PC-3 (cell line): ENCODE results near the gene ELK3. TPM values are rescaled to one million over a fixed set of nuclear protein-coding genes. Genes with fewer than 3 reads are reported as not detected.

ENCODE experiments used
- ATAC-seq: fragments of 200-7000 bp; cut with Tn5 transposase; 2 replicates; pipeline ENCODE4 v1.9.1; 2020; ENCODE audit warnings: mild to moderate bottlenecking, moderate library complexity
- BruUV-seq: library from RNA; stranded (reverse); fragments of 400-500 nt; replicated peaks from 2 replicates; lab custom pipeline; 2021; lab: Mats Ljungman, UMichigan
- CTCF ChIA-PET: fragments of 300-600 bp; sonication (Branson Sonifier 250); formaldehyde crosslinking; loops from one replicate; lab custom pipeline; 2022; ENCODE audit warnings: antibody characterized with exemption; lab: Charles Lee
- POLR2A ChIA-PET: fragments of 300-600 bp; sonication (Branson Sonifier 250); formaldehyde crosslinking; loops from one replicate; lab custom pipeline; 2022; ENCODE audit warnings: antibody characterized with exemption; ENCODE audit not compliant: unreplicated experiment; lab: Charles Lee
- DNase-seq: peaks from one replicate; pipeline ENCODE4 v3.0.0-alpha.2; 2015
- H2AFZ ChIP-seq: fragments of 300-600 bp; sonication (generic); 2 replicates; pipeline ENCODE4 v1.6.0; 2016; ENCODE audit warnings: antibody characterized with exemption, low read length
- H3F3A ChIP-seq: fragments of 300-600 bp; sonication (generic); one replicate; pipeline ENCODE4 v1.6.0; 2017; ENCODE audit warnings: antibody characterized with exemption, low read length, control low read depth, mild to moderate bottlenecking; ENCODE audit not compliant: unreplicated experiment
- H3K27ac ChIP-seq: fragments of 300-600 bp; sonication (generic); 2 replicates; pipeline ENCODE4 v1.5.1; 2016; ENCODE audit warnings: mild to moderate bottlenecking, low read length
- H3K27me3 ChIP-seq: fragments of 300-600 bp; sonication (generic); 2 replicates; pipeline ENCODE4 v1.6.1; 2016; ENCODE audit warnings: low read length, mixed read lengths
- H3K36me3 ChIP-seq: fragments of 300-600 bp; sonication (generic); 2 replicates; pipeline ENCODE4 v1.6.1; 2016; ENCODE audit warnings: low read depth, mixed run types, low read length, mixed read lengths
- H3K4me1 ChIP-seq: fragments of 300-600 bp; sonication (generic); 2 replicates; pipeline ENCODE4 v1.5.1; 2016; ENCODE audit warnings: low read length; ENCODE audit not compliant: insufficient read depth
- H3K4me2 ChIP-seq: fragments of 300-600 bp; sonication (generic); 2 replicates; pipeline ENCODE4 v1.6.0; 2016; ENCODE audit warnings: low read length
- H3K4me3 ChIP-seq: fragments of 300-600 bp; sonication (generic); 2 replicates; pipeline ENCODE4 v1.5.1; 2016; ENCODE audit warnings: mild to moderate bottlenecking, low read length, mixed read lengths
- H3K79me2 ChIP-seq: fragments of 300-600 bp; sonication (generic); 2 replicates; pipeline ENCODE4 v1.6.1; 2017; ENCODE audit warnings: low read length, mixed read lengths
- H3K9ac ChIP-seq: fragments of 300-600 bp; sonication (generic); 2 replicates; pipeline ENCODE4 v1.6.0; 2016; ENCODE audit warnings: mild to moderate bottlenecking, low read length
- H3K9me2 ChIP-seq: fragments of 300-600 bp; sonication (generic); replicated peaks from 2 replicates; pipeline ENCODE4 v1.6.1; 2016; ENCODE audit warnings: mixed run types, low read length, mixed read lengths
- H3K9me3 ChIP-seq: fragments of 300-600 bp; sonication (generic); 2 replicates; pipeline ENCODE4 v1.6.1; 2016; ENCODE audit warnings: low read length, mixed read lengths
- H4K20me1 ChIP-seq: fragments of 300-600 bp; sonication (generic); 2 replicates; pipeline ENCODE4 v1.6.1; 2016; ENCODE audit warnings: low read length, mixed read lengths
- EZH2 ChIP-seq: fragments of 300-600 bp; sonication (generic); IDR thresholded peaks from one replicate; pipeline ENCODE4 v1.6.1; 2017; ENCODE audit warnings: antibody characterized with exemption, mild to moderate bottlenecking, low read length; ENCODE audit not compliant: unreplicated experiment
- EZH2phosphoT487 ChIP-seq: fragments of 300-600 bp; sonication (generic); IDR thresholded peaks from 2 replicates; pipeline ENCODE4 v1.6.1; 2018; ENCODE audit warnings: mild to moderate bottlenecking, antibody characterized with exemption, low read length, borderline replicate concordance
- intact Hi-C: fragments of 100-400 bp; cut with micrococcal nuclease; formaldehyde crosslinking; loops from 2 replicates; pipeline ENCODE4 v1.9.0; 2023
- total RNA-seq: library from RNA; depleted of rRNA; stranded (reverse); fragments of >200 nt; gene quantifications from 2 replicates; pipeline ENCODE4 v1.2.3, GENCODE V29; 2014
- TF ChIP-seq, protein P1 (sequence below): fragments of 300-600 bp; sonication (generic); conservative IDR thresholded peaks from 2 replicates; pipeline ENCODE4 v1.5.1; 2017; ENCODE audit warnings: antibody characterized with exemption, low read depth, mild to moderate bottlenecking, low read length

ELK3 gene
- total RNA-seq, 1 experiment from 2014 or later = 16.2 TPM

GRCh38 chr12:96194971-96195844 lies 1.0 kb downstream of the ELK3 start:
- TSS peak; percentile 64 for BruUV-seq
- H2AFZ ChIP-seq = peak overlapping the region; percentile 90
- TF ChIP-seq, protein P1, sequence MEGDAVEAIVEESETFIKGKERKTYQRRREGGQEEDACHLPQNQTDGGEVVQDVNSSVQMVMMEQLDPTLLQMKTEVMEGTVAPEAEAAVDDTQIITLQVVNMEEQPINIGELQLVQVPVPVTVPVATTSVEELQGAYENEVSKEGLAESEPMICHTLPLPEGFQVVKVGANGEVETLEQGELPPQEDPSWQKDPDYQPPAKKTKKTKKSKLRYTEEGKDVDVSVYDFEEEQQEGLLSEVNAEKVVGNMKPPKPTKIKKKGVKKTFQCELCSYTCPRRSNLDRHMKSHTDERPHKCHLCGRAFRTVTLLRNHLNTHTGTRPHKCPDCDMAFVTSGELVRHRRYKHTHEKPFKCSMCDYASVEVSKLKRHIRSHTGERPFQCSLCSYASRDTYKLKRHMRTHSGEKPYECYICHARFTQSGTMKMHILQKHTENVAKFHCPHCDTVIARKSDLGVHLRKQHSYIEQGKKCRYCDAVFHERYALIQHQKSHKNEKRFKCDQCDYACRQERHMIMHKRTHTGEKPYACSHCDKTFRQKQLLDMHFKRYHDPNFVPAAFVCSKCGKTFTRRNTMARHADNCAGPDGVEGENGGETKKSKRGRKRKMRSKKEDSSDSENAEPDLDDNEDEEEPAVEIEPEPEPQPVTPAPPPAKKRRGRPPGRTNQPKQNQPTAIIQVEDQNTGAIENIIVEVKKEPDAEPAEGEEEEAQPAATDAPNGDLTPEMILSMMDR = no peak
- TF ChIP-seq EZH2 (no peak), EZH2phosphoT487 (no peak)
- no peaks in the 10 kb centered on the region for H3K9me3 ChIP-seq
- DNase-seq (peak; percentile 83), ATAC-seq (peak; percentile 42)
- no peaks in the 10 kb centered on the region for H3K36me3 ChIP-seq
- H3K4me1 ChIP-seq = peaks cover 37% of the 10 kb centered on the region
- H3F3A ChIP-seq = peaks cover 27% of the 10 kb centered on the region
- peaks cover 41% of the 10 kb centered on the region for H3K79me2 ChIP-seq
- H3K4me3 ChIP-seq = peak overlapping the region; percentile 96
- intact Hi-C loops = loop anchor here (5.0 kb wide), 2 partner anchors 133 to 148 kb away; no protein-coding TSS in a partner anchor
- H3K27me3 ChIP-seq = no peaks in the 10 kb centered on the region
- no peaks in the 10 kb centered on the region for H4K20me1 ChIP-seq
- H3K9ac ChIP-seq = peak overlapping the region; percentile 86
- ChIA-PET CTCF (no interaction called here), POLR2A (interaction anchor here (0.7 kb wide), 1 partner anchor 160 kb away, joined by 4 read pairs; the partner anchor contains the start of gene LTA4H)
- no peaks in the 10 kb centered on the region for H3K9me2 ChIP-seq
- peak overlapping the region; percentile 98 for H3K27ac ChIP-seq
- peak overlapping the region; percentile 98 for H3K4me2 ChIP-seq

DNA sequence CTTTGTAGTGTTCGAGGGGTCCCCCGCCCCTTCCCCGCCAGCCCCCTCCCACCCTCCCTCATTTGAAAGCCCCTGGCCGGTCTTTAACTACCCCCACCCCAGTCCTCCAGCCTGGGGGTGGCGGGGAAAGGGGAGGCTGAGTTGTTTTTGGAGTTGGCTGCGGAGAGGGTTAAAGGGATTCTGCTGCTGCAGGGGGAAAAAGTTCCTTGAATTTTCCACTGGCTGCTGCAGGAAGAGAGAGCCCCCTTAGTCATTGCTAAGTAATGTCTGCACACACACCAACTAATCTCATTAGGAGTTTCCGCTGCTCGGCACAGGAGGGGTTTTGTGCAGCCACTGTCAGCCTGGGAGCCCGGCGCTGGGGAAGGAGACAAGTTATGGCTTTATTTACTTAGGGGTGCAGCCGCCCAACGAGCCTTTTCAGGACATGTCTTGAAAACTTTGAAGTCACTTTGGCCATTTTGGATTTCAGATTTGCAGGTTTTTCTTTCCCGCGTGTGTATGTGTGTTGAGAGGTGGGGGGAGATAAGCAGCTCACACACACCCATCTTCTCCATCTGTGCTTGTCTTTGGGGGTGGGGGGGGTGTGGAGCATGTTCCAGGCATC lies 1.8 kb downstream of the ELK3 start:
- Histone ChIP-seq H4K20me1 (no peaks in the 10 kb centered on the region), H3K79me2 (peaks cover 48% of the 10 kb centered on the region), H3K4me1 (peaks cover 40% of the 10 kb centered on the region), H3K9me2 (no peaks in the 10 kb centered on the region), H2AFZ (no peak overlapping the region), H3K9me3 (no peaks in the 10 kb centered on the region), H3K27me3 (no peaks in the 10 kb centered on the region), H3F3A (peaks cover 27% of the 10 kb centered on the region), H3K27ac (peak overlapping the region; percentile 98), H3K36me3 (no peaks in the 10 kb centered on the region), H3K9ac (peak overlapping the region; percentile 82), H3K4me2 (peak overlapping the region; percentile 92), H3K4me3 (peak overlapping the region; percentile 96)
- peak; percentile 21 for ATAC-seq
- no TSS peak for BruUV-seq
- POLR2A ChIA-PET = interaction anchor here (0.7 kb wide), 1 partner anchor 160 kb away, joined by 4 read pairs; the partner anchor contains the start of gene LTA4H
- peak; percentile 65 for DNase-seq
- CTCF ChIA-PET = no interaction called here
- intact Hi-C loops = loop anchor here (5.0 kb wide), 2 partner anchors 134 to 149 kb away; no protein-coding TSS in a partner anchor
- TF ChIP-seq EZH2 (no peak), EZH2phosphoT487 (no peak)
- TF ChIP-seq, protein P1 = no peak
